ENCODE measurements around the gene IL19. TPM values are rescaled to one million over a fixed set of nuclear protein-coding genes. Genes with fewer than 3 reads are reported as not detected.
"Not testable (repeated sequence)": the region's sequence is repeated elsewhere in the genome, so short reads cannot be mapped to it uniquely, and the experiment has no call there.

The IL19 gene
- polyA plus RNA-seq, 1 donor = 1.0 TPM

GRCh38 chr1:206739411-206740076 is 31.0 kb upstream of the IL19 start:
- no peak for DNase-seq

GRCh38 chr1:206741142-206741701 is 29.4 kb upstream of the IL19 start:
- no peak for DNase-seq

GRCh38 chr1:206742719-206743383 is 27.7 kb upstream of the IL19 start:
- no peak for DNase-seq

GRCh38 chr1:206744683-206745082 is 25.9 kb upstream of the IL19 start:
- DNase-seq = no peak

GRCh38 chr1:206745301-206745700 is 25.3 kb upstream of the IL19 start:
- no peak for DNase-seq

GRCh38 chr1:206748348-206749030 is 22.1 kb upstream of the IL19 start:
- no peak for DNase-seq

- DNase-seq = no peak
Measured at GRCh38 chr1:206751891-206752290, 18.7 kb upstream of the IL19 start.

GRCh38 chr1:206752481-206752880 is 18.1 kb upstream of the IL19 start:
- DNase-seq = no peak

GRCh38 chr1:206753141-206753540 is 17.4 kb upstream of the IL19 start:
- DNase-seq = no peak

- no peak for DNase-seq
Measured at GRCh38 chr1:206754011-206754410, 16.6 kb upstream of the IL19 start.

GRCh38 chr1:206757524-206758266 is 12.9 kb upstream of the IL19 start:
- no peak for DNase-seq

GRCh38 chr1:206760590-206760989 is 10.0 kb upstream of the IL19 start:
- no peak for DNase-seq

- no peak for DNase-seq
Measured at GRCh38 chr1:206761159-206761768, 9.3 kb upstream of the IL19 start.

- not testable (repeated sequence) for DNase-seq
Measured at GRCh38 chr1:206762741-206763364, 7.7 kb upstream of the IL19 start.

GRCh38 chr1:206765771-206766170 is 4.8 kb upstream of the IL19 start:
- not testable (repeated sequence) for DNase-seq

- DNase-seq = no peak
Measured at GRCh38 chr1:206766251-206766856, 4.2 kb upstream of the IL19 start.

- no peak for DNase-seq
Measured at GRCh38 chr1:206768472-206769303, 1.9 kb upstream of the IL19 start.

GRCh38 chr1:206769304-206769731 is 1.3 kb upstream of the IL19 start:
- DNase-seq = no peak

- no peak for DNase-seq
Measured at GRCh38 chr1:206771338-206771692, 742 bp downstream of the IL19 start.

Measured in left kidney (tissue), 2 donors.